WTC11 (cell line): ENCODE results near the gene HS6ST1. TPM values are rescaled to one million over a fixed set of nuclear protein-coding genes. Genes with fewer than 3 reads are reported as not detected.
"Not testable (repeated sequence)": the region's sequence is repeated elsewhere in the genome, so short reads cannot be mapped to it uniquely, and the experiment has no call there.

Source experiments
- ATAC-seq: fragments of 200-7000 bp; cut with Tn5 transposase; 2 replicates; pipeline ENCODE4 v1.10.0; 2021; ENCODE audit warnings: mild to moderate bottlenecking, moderate library complexity
- CTCF ChIA-PET: fragments of 300-600 bp; sonication (Branson Sonifier 250); formaldehyde crosslinking; loops from one replicate; lab custom pipeline; 2021; ENCODE audit warnings: antibody characterized with exemption; lab: Charles Lee
- POLR2A ChIA-PET: fragments of 350-600 bp; sonication (Branson Sonifier 250); formaldehyde crosslinking; loops from one replicate; lab custom pipeline; 2021; ENCODE audit warnings: antibody characterized with exemption; lab: Charles Lee
- DNase-seq: peaks from one replicate; pipeline ENCODE4 v3.0.0; 2021; ENCODE audit warnings: low spot score
- H3K27ac Mint-ChIP-seq: 2 replicates; pipeline ENCODE4 v1.8.0; 2021; ENCODE audit warnings: mixed read lengths
- H3K27me3 Mint-ChIP-seq: 2 replicates; pipeline ENCODE4 v1.8.0; 2021; ENCODE audit warnings: low read depth, mild to moderate bottlenecking, moderate library complexity, mixed read lengths
- H3K36me3 Mint-ChIP-seq: 2 replicates; pipeline ENCODE4 v1.8.0; 2021; ENCODE audit warnings: mixed read lengths
- H3K4me1 Mint-ChIP-seq: 2 replicates; pipeline ENCODE4 v1.8.0; 2022; ENCODE audit warnings: mixed read lengths
- H3K4me3 Mint-ChIP-seq: 2 replicates; pipeline ENCODE4 v1.8.0; 2021; ENCODE audit warnings: mild to moderate bottlenecking, moderate library complexity, mixed read lengths
- H3K9me3 Mint-ChIP-seq: 2 replicates; pipeline ENCODE4 v1.8.0; 2021; ENCODE audit warnings: mixed read lengths
- CBFB ChIP-seq: sonication (generic); formaldehyde crosslinking; IDR thresholded peaks from 2 replicates; pipeline ENCODE4 v1.8.1; 2022; ENCODE audit warnings: mild to moderate bottlenecking, low read depth, missing genetic modification reagents
- ESRRA ChIP-seq: sonication (generic); formaldehyde crosslinking; IDR thresholded peaks from 2 replicates; pipeline ENCODE4 v1.8.1; 2022; ENCODE audit warnings: mild to moderate bottlenecking, missing genetic modification reagents, borderline replicate concordance
- MXD4 ChIP-seq: fragments of 250-450 bp; sonication (Bioruptor Pico); IDR thresholded peaks from 2 replicates; pipeline ENCODE4 v1.8.0; 2021; ENCODE audit warnings: mild to moderate bottlenecking, moderate library complexity, borderline replicate concordance
- MYBL2 ChIP-seq: sonication (generic); formaldehyde crosslinking; IDR thresholded peaks from 2 replicates; pipeline ENCODE4 v1.8.1; 2023; ENCODE audit warnings: mild to moderate bottlenecking, moderate library complexity, missing genetic modification reagents
- TEAD1 ChIP-seq: sonication (generic); formaldehyde crosslinking; IDR thresholded peaks from 2 replicates; pipeline ENCODE4 v1.8.0; 2022; ENCODE audit warnings: mild to moderate bottlenecking, missing genetic modification reagents
- ZNF396 ChIP-seq: fragments of 250-450 bp; sonication (Bioruptor Pico); IDR thresholded peaks from 2 replicates; pipeline ENCODE4 v1.8.0; 2021; ENCODE audit warnings: mild to moderate bottlenecking, moderate library complexity, borderline replicate concordance
- total RNA-seq: library from RNA; stranded (reverse); gene quantifications from 3 replicates; pipeline ENCODE4 v1.2.3, GENCODE V29; 2021
- TF ChIP-seq, protein P1 (sequence below): fragments of 250-450 bp; sonication (Bioruptor Pico); IDR thresholded peaks from 2 replicates; pipeline ENCODE4 v1.9.0; 2021; ENCODE audit warnings: mild to moderate bottlenecking, borderline replicate concordance
- TF ChIP-seq, protein P2 (sequence below): sonication (generic); formaldehyde crosslinking; IDR thresholded peaks from 2 replicates; pipeline ENCODE4 v1.8.0; 2022; ENCODE audit warnings: mild to moderate bottlenecking, missing genetic modification reagents

The HS6ST1 gene
- total RNA-seq, 1 experiment from 2014 or later: 55.5 TPM

DNA sequence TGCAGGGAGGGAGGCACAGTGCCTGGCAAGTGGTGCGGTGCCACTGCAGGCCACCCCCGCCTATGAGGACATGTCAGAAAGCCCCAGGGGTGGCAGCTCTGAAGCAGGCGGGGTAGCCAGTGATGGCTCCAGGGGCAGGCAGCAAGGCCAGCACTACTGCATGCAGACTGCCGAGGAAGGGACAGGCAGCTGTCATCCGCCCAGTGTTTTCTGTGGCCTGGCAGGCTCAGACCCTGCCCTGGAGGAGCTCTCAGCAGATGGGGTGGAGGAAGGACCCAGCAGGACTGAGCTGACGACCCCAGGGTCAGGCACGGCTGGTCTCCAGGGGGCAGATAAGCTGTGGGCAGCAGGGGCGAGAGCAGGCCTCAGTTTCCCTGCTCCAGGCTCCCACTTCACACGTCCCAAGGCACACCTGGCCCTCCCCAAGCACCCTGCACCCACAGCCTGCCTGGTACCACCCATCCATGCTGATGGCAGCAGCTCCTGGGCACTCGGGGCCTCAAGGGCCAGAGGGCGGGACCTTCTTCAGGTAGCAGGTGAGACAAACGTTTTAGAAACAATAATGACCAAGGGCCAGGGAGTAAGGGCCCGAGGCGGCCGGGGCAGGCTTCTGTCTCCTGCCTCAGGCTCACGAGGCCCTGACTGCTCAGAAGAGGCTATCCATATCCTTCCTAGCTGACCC is 48.5 kb downstream of the HS6ST1 start:
- Mint-ChIP-seq H3K27ac (0 out of 2 replicates have a peak overlapping the region, but pooled peaks have one; percentile 49), H3K27me3 (no peaks in the 10 kb centered on the region), H3K9me3 (no peaks in the 10 kb centered on the region), H3K4me3 (no peak overlapping the region)
- ATAC-seq: no peak
- no peak for TF ChIP-seq CBFB (CRISPR knock-in tag)
- TF ChIP-seq, all 79 proteins: peak for 0
- H3K36me3 Mint-ChIP-seq: peaks cover 12% of the 10 kb centered on the region
- POLR2A ChIA-PET: no interaction called here
- CTCF ChIA-PET: no interaction called here
- DNase-seq: no peak
- H3K4me1 Mint-ChIP-seq: no peaks in the 10 kb centered on the region

DNA sequence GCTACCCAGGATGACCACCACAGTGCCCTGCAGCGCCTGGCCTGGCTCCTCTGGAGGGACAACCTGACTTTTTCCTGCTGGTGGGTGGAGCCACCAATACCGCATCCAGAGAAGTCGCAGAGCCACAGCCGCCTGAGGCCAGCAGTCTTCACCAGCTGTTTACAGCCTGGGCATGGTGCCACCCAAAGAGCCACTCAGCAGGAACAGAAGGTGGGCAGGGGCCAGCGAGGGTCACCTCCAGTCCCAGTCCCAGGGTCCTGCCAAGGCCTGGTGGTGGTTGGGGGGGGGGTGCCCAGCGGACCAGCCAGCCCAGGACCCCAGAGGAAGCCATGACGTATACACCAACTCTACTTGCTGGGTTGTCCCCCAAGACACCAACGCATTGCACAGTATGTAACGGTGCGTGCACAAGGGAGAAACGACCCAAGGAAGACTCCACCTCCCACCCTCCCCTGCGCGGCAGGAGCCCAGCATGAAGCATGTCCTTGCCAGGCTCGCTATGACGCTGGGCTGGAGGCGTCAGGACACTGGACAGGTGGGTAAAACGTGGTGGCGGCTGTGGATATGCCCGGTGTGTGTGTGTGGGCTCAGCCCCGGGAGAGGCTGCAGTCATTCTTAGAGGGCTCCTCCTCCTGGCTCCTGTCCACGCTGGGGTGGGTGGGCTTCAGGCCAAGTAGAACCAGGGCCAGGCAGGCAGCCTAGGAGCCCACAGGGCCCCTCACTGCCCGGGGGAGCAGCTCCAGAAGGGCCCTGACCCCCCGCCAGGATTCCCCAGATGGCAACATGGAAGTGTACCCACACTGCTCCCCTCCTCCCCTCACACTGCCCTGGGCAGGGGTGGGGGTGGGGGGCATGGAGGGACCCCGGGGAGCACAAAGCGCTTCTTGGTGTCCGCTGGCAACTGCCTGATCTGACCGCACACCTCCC is 49.3 kb downstream of the HS6ST1 start:
- Mint-ChIP-seq H3K36me3 (peaks cover 5% of the 10 kb centered on the region), H3K27ac (no peak overlapping the region), H3K9me3 (no peaks in the 10 kb centered on the region), H3K4me3 (no peak overlapping the region), H3K27me3 (no peaks in the 10 kb centered on the region), H3K4me1 (no peaks in the 10 kb centered on the region)
- ATAC-seq (no peak), DNase-seq (no peak)
- CTCF ChIA-PET: no interaction called here
- POLR2A ChIA-PET: no interaction called here
- no peak for TF ChIP-seq MXD4 (CRISPR knock-in tag)
- no peak for TF ChIP-seq ZNF396 (CRISPR knock-in tag)
- TF ChIP-seq, protein P1, sequence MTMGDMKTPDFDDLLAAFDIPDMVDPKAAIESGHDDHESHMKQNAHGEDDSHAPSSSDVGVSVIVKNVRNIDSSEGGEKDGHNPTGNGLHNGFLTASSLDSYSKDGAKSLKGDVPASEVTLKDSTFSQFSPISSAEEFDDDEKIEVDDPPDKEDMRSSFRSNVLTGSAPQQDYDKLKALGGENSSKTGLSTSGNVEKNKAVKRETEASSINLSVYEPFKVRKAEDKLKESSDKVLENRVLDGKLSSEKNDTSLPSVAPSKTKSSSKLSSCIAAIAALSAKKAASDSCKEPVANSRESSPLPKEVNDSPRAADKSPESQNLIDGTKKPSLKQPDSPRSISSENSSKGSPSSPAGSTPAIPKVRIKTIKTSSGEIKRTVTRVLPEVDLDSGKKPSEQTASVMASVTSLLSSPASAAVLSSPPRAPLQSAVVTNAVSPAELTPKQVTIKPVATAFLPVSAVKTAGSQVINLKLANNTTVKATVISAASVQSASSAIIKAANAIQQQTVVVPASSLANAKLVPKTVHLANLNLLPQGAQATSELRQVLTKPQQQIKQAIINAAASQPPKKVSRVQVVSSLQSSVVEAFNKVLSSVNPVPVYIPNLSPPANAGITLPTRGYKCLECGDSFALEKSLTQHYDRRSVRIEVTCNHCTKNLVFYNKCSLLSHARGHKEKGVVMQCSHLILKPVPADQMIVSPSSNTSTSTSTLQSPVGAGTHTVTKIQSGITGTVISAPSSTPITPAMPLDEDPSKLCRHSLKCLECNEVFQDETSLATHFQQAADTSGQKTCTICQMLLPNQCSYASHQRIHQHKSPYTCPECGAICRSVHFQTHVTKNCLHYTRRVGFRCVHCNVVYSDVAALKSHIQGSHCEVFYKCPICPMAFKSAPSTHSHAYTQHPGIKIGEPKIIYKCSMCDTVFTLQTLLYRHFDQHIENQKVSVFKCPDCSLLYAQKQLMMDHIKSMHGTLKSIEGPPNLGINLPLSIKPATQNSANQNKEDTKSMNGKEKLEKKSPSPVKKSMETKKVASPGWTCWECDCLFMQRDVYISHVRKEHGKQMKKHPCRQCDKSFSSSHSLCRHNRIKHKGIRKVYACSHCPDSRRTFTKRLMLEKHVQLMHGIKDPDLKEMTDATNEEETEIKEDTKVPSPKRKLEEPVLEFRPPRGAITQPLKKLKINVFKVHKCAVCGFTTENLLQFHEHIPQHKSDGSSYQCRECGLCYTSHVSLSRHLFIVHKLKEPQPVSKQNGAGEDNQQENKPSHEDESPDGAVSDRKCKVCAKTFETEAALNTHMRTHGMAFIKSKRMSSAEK (CRISPR knock-in tag): no peak
- no peak for TF ChIP-seq MYBL2 (CRISPR knock-in tag)
- no peak for TF ChIP-seq TEAD1
- TF ChIP-seq ESRRA (CRISPR knock-in tag): no peak
- TF ChIP-seq, protein P2, sequence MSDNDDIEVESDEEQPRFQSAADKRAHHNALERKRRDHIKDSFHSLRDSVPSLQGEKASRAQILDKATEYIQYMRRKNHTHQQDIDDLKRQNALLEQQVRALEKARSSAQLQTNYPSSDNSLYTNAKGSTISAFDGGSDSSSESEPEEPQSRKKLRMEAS (CRISPR knock-in tag): no peak

DNA sequence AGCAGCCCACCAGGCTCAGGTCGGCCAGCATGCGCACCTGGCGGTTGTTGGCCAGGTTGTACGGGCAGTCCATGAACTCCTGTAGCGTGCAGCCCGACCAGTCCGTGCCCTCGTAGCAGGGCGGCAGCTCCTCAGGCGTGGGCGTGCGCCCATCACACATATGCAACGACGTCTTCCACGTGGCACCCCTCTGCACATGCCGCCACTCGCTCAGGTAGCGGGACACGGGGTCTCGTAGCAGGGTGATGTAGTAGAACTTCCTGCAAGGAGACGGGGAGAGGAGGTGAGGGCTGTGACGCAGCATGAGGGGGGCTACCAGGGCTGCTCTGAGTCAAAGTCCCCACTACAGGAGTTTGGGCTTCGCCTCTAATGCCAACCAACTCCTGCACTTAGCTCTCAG is 50.1 kb downstream of the HS6ST1 start:
- H3K4me3 Mint-ChIP-seq, CTCF ChIA-PET, H3K27ac Mint-ChIP-seq, DNase-seq, ATAC-seq, H3K36me3 Mint-ChIP-seq, H3K27me3 Mint-ChIP-seq, POLR2A ChIA-PET, H3K4me1 Mint-ChIP-seq, H3K9me3 Mint-ChIP-seq: not testable (repeated sequence)

GRCh38 chr2:128268145-128268544 is 50.5 kb downstream of the HS6ST1 start:
- H3K27me3 Mint-ChIP-seq, POLR2A ChIA-PET, H3K27ac Mint-ChIP-seq, H3K4me3 Mint-ChIP-seq, H3K36me3 Mint-ChIP-seq, DNase-seq, ATAC-seq, H3K4me1 Mint-ChIP-seq, H3K9me3 Mint-ChIP-seq, CTCF ChIA-PET: not testable (repeated sequence)

- H3K27me3 Mint-ChIP-seq, DNase-seq, H3K27ac Mint-ChIP-seq, POLR2A ChIA-PET, CTCF ChIA-PET, H3K4me3 Mint-ChIP-seq, H3K36me3 Mint-ChIP-seq, ATAC-seq, H3K4me1 Mint-ChIP-seq, H3K9me3 Mint-ChIP-seq: not testable (repeated sequence)
Measured at GRCh38 chr2:128267649-128268048, 51.0 kb downstream of the HS6ST1 start.

DNA sequence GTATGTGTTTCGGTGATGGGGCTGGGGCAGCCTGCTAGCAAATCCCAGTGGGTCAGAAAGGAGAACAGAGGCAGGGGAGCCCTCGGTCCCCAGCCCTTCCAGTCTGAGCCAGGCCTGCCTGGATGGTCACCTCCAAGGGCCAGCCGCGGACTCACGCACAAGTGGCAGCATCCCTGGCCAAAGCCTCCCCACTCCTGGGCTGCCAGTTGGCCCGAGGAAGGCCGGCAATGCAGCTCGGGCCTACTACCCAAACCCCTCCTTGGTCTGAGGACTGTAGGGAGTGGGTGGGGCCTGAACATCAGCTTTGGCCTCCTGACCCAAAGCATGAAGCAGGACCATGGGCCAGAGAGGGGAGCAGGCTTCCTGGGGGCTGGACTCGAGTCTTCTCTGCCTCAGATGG is 51.5 kb downstream of the HS6ST1 start:
- H3K4me3 Mint-ChIP-seq, DNase-seq, POLR2A ChIA-PET, ATAC-seq, H3K9me3 Mint-ChIP-seq, CTCF ChIA-PET, H3K36me3 Mint-ChIP-seq, H3K4me1 Mint-ChIP-seq, H3K27ac Mint-ChIP-seq, H3K27me3 Mint-ChIP-seq: not testable (repeated sequence)

- H3K36me3 Mint-ChIP-seq, H3K27me3 Mint-ChIP-seq, ATAC-seq, POLR2A ChIA-PET, H3K4me1 Mint-ChIP-seq, H3K4me3 Mint-ChIP-seq, DNase-seq, CTCF ChIA-PET, H3K9me3 Mint-ChIP-seq, H3K27ac Mint-ChIP-seq: not testable (repeated sequence)
Measured at GRCh38 chr2:128266463-128266862, 52.2 kb downstream of the HS6ST1 start.

- H3K9me3 Mint-ChIP-seq, DNase-seq, CTCF ChIA-PET, H3K4me3 Mint-ChIP-seq, POLR2A ChIA-PET, H3K27ac Mint-ChIP-seq, H3K27me3 Mint-ChIP-seq, H3K36me3 Mint-ChIP-seq, ATAC-seq: not testable (repeated sequence)
- H3K4me1 Mint-ChIP-seq: peaks cover 13% of the 10 kb centered on the region
Measured at GRCh38 chr2:128265608-128265993, 53.1 kb downstream of the HS6ST1 start.
